Smooth muscle cell (in vitro differentiated cells): ENCODE data around the gene KCNQ5. TPM values are rescaled to one million over a fixed set of nuclear protein-coding genes. Genes with fewer than 3 reads are reported as not detected.

ENCODE experiments used
- DNase-seq: peaks from one replicate; lab custom pipeline; 2025; ENCODE audit not compliant: unreplicated experiment; lab: John Stamatoyannopoulos, UW
- H2AFZ ChIP-seq: fragments of 200-600 bp; sonication (generic); 2 replicates; pipeline ENCODE4 v1.6.0; 2016; ENCODE audit warnings: antibody characterized with exemption, low read depth, mild to moderate bottlenecking
- H3F3A ChIP-seq: fragments of 200-600 bp; sonication (generic); 2 replicates; pipeline ENCODE4 v1.6.0; 2017; ENCODE audit warnings: antibody characterized with exemption, low read depth
- H3K27ac ChIP-seq: fragments of 200-600 bp; sonication (generic); 2 replicates; pipeline ENCODE4 v1.5.1; 2016; ENCODE audit warnings: low read depth, mild to moderate bottlenecking
- H3K27me3 ChIP-seq: fragments of 200-600 bp; sonication (generic); 2 replicates; pipeline ENCODE4 v1.6.1; 2016; ENCODE audit warnings: low read depth, mild to moderate bottlenecking
- H3K36me3 ChIP-seq: fragments of 200-600 bp; sonication (generic); 2 replicates; pipeline ENCODE4 v1.5.1; 2016; ENCODE audit warnings: low read depth
- H3K4me1 ChIP-seq: fragments of 200-600 bp; sonication (generic); 2 replicates; pipeline ENCODE4 v1.5.1; 2016; ENCODE audit warnings: low read depth
- H3K4me2 ChIP-seq: fragments of 200-600 bp; sonication (generic); 2 replicates; pipeline ENCODE4 v1.6.0; 2016; ENCODE audit warnings: mild to moderate bottlenecking
- H3K4me3 ChIP-seq: fragments of 200-600 bp; sonication (generic); 2 replicates; pipeline ENCODE4 v1.5.1; 2016; ENCODE audit warnings: mild to moderate bottlenecking
- H3K79me2 ChIP-seq: fragments of 200-600 bp; sonication (generic); 2 replicates; pipeline ENCODE4 v1.6.0; 2016; ENCODE audit warnings: low read depth, mild to moderate bottlenecking
- H3K9ac ChIP-seq: fragments of 200-600 bp; sonication (generic); 2 replicates; pipeline ENCODE4 v1.6.0; 2016; ENCODE audit warnings: low read depth
- H3K9me3 ChIP-seq: fragments of 200-600 bp; sonication (generic); replicated peaks from 2 replicates; pipeline ENCODE4 v1.5.1; 2016; ENCODE audit warnings: low read depth
- H4K20me1 ChIP-seq: fragments of 200-600 bp; sonication (generic); 2 replicates; pipeline ENCODE4 v1.6.0; 2016; ENCODE audit warnings: low read depth
- WGBS: methylation state at CpG from one replicate; pipeline ENCODE4 v1.1.7; 2016; ENCODE audit warnings: low lambda C conversion rate; 5-methylcytosine and 5-hydroxymethylcytosine counted together
- polyA plus RNA-seq: library from polyadenylated mRNA; unstranded; fragments of >200 nt; fragmentation: Nextera tagmentation; extraction: Ambion mirVana; gene quantifications from 2 replicates; pipeline ENCODE4 v1.2.1, GENCODE V29; 2016
- total RNA-seq: library from RNA; depleted of rRNA; stranded (reverse); fragments of >200 nt; gene quantifications from 2 replicates; pipeline ENCODE4 v1.2.3, GENCODE V29; 2014
- TF ChIP-seq, protein P1 (sequence below): fragments of 200-600 bp; sonication (generic); IDR thresholded peaks from 2 replicates; pipeline ENCODE4 v1.5.1; 2017; ENCODE audit warnings: borderline replicate concordance, mild to moderate bottlenecking, antibody characterized with exemption; ENCODE audit not compliant: insufficient read depth, poor library complexity, severe bottlenecking

KCNQ5 gene
- total and polyA plus RNA-seq, 2 experiments from 2014 or later = 1.2 to 2.0 TPM

DNA sequence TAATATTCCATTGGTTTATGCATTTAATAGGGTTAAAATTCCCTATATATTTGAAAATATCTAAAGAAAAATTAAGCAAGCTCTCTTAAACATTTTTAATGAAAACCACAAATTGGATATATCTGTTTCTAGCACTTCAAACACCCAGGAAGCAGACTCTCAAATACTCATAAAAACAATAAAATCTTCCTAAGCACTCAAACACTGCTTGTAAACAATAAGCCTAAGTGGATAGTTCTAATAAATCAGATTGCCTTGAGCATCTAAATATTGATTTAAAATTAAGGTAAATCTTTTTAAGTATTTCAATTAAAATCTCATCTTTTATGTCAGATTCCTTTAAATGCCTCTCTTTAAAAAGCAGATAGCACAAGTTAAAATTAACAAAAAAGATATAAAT, 254.4 kb downstream of the KCNQ5 start:
- Histone ChIP-seq H3K79me2 (no peaks in the 10 kb centered on the region), H2AFZ (no peak overlapping the region), H3K9me3 (no peaks in the 10 kb centered on the region), H3K4me1 (no peaks in the 10 kb centered on the region), H3F3A (no peaks in the 10 kb centered on the region), H3K36me3 (no peaks in the 10 kb centered on the region), H3K27ac (no peak overlapping the region), H3K27me3 (no peaks in the 10 kb centered on the region), H3K9ac (no peak overlapping the region), H3K4me2 (no peak overlapping the region), H3K4me3 (no peak overlapping the region), H4K20me1 (no peaks in the 10 kb centered on the region)
- DNase-seq = no peak
- TF ChIP-seq, protein P1, sequence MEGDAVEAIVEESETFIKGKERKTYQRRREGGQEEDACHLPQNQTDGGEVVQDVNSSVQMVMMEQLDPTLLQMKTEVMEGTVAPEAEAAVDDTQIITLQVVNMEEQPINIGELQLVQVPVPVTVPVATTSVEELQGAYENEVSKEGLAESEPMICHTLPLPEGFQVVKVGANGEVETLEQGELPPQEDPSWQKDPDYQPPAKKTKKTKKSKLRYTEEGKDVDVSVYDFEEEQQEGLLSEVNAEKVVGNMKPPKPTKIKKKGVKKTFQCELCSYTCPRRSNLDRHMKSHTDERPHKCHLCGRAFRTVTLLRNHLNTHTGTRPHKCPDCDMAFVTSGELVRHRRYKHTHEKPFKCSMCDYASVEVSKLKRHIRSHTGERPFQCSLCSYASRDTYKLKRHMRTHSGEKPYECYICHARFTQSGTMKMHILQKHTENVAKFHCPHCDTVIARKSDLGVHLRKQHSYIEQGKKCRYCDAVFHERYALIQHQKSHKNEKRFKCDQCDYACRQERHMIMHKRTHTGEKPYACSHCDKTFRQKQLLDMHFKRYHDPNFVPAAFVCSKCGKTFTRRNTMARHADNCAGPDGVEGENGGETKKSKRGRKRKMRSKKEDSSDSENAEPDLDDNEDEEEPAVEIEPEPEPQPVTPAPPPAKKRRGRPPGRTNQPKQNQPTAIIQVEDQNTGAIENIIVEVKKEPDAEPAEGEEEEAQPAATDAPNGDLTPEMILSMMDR = no peak

DNA sequence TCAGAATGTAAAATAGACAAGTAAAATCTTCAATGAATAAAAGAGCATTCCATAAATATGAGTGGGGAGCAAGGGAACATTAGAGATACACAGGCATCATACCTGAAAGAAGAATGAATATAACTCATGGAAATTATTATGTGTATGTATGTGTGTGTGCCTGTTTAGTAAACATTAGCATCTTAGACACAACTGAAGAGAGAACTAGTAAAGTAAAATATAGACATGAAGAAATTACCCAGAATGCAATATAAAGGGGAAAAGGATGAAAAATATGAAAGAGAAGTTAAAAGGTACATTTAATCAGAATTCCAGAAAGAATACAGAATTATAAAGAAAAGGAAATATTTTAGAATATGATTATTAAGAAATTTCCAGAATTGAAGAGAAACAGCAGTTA, 264.3 kb downstream of the KCNQ5 start:
- Histone ChIP-seq H3K9me3 (no peaks in the 10 kb centered on the region), H2AFZ (no peak overlapping the region), H3K4me2 (no peak overlapping the region), H4K20me1 (no peaks in the 10 kb centered on the region), H3K27me3 (no peaks in the 10 kb centered on the region), H3K9ac (no peak overlapping the region), H3F3A (no peaks in the 10 kb centered on the region), H3K27ac (no peak overlapping the region), H3K79me2 (no peaks in the 10 kb centered on the region), H3K36me3 (peaks cover 6% of the 10 kb centered on the region), H3K4me1 (no peaks in the 10 kb centered on the region), H3K4me3 (no peak overlapping the region)
- TF ChIP-seq, protein P1 = no peak
- DNase-seq = no peak

DNA sequence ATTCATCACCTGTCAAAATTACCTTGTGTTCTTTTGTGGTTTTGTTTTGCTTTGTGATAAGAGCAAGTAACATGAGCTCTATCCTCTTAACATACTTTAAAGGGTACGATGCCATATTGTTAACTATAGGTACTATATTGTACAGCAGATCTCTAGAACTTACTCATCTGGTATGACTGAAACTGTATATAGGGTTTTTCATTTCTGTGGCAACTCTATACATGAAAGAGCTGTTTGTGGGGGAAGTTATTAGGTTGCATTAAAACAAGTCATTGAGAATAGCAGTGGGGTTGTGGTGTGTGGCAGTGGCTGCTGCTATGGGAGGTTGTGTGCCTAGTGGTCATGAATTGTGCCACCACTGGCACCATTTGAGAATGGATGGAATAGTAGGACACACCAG, 268.4 kb downstream of the KCNQ5 start:
- H3K79me2 ChIP-seq = no peaks in the 10 kb centered on the region
- H3K4me1 ChIP-seq = no peaks in the 10 kb centered on the region
- DNase-seq = no peak
- peaks cover 6% of the 10 kb centered on the region for H3K36me3 ChIP-seq
- no peak overlapping the region for H3K9ac ChIP-seq
- TF ChIP-seq, protein P1 = no peak
- H3K27ac ChIP-seq = no peak overlapping the region
- no peak overlapping the region for H3K4me3 ChIP-seq
- H3K9me3 ChIP-seq = no peaks in the 10 kb centered on the region
- H3K4me2 ChIP-seq = no peak overlapping the region
- 86% methylated on average over 1 of the region's 1 CpG for WGBS
- H2AFZ ChIP-seq = no peak overlapping the region
- no peaks in the 10 kb centered on the region for H3K27me3 ChIP-seq
- no peaks in the 10 kb centered on the region for H4K20me1 ChIP-seq
- no peaks in the 10 kb centered on the region for H3F3A ChIP-seq

DNA sequence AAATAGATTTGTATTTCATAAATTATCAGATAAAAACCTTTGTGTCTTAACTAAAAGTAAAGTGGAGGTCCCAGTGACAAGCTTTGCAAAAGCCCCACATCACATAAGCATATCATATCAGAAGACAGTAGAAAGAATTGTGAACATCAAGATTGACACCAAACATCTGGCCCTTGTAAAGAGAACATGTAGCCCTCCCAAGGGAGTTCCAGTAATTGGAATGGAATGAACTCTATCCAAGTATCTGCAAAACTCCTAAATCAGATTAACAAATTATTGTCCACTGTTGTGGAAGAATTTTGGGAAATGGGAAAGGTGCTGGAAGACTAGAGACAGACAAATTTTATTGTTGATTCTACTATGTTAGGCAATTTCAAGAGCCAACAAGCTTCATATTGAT, 268.8 kb downstream of the KCNQ5 start:
- H2AFZ ChIP-seq = no peak overlapping the region
- no peak for DNase-seq
- no peak overlapping the region for H3K27ac ChIP-seq
- H4K20me1 ChIP-seq = no peaks in the 10 kb centered on the region
- H3K4me1 ChIP-seq = no peaks in the 10 kb centered on the region
- TF ChIP-seq, protein P1 = no peak
- H3F3A ChIP-seq = no peaks in the 10 kb centered on the region
- peaks cover 6% of the 10 kb centered on the region for H3K36me3 ChIP-seq
- H3K9ac ChIP-seq = no peak overlapping the region
- no peak overlapping the region for H3K4me3 ChIP-seq
- H3K27me3 ChIP-seq = no peaks in the 10 kb centered on the region
- no peak overlapping the region for H3K4me2 ChIP-seq
- H3K9me3 ChIP-seq = no peaks in the 10 kb centered on the region
- no peaks in the 10 kb centered on the region for H3K79me2 ChIP-seq
